Measurements from ENCODE around the gene TCOF1. TPM values are rescaled to one million over a fixed set of nuclear protein-coding genes. Genes with fewer than 3 reads are reported as not detected.

Gene TCOF1
- polyA plus RNA-seq, 3 donors: 8.9 to 14.2 (median 13.6) TPM

DNA sequence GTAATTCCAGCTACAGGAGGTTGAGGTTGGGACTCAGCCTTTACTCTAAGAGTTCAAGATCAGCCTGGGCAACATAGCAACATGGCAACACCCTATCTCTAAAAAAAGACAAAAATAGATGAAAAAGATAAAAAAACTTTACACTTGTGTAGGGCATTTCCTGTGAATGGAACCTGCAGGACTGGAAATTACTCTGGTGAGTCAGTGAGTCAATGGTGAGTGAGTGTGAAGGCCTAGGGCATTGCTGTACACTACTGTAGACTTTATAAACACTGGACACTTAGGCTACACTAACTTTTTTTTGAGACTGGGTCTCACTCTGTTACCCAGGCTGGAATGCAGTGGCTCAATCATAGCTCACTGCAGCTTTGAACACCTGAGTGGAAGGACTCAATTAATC is 35.3 kb upstream of the TCOF1 start:
- H3K27ac ChIP-seq (ENCODE audit: low read depth, low read length): no peak overlapping the region

DNA sequence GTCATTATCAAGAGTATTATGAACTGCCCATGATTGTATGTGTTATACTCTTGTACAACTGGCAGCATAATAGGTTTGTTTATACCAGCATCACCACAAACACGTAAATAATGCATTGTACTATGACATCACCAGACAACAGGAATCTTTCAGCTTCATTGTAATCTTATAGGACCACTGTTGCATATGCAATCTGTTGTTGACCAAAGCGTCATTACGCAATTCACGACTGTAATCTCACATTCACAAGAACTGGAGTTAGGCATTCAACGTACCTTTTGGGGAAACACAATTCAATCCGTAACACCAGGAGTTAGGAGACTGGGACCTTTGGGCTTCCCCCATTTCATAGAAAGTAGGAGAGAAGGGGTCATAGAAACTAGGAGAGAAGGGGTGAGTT is 34.4 kb upstream of the TCOF1 start:
- 74 to 81% (median 77%) methylated on average over 6 of the region's 6 CpGs for whole genome bisulfite sequencing, 3 donors
- no peak overlapping the region for H3K27ac ChIP-seq (ENCODE audit: low read depth, low read length)

GRCh38 chr5:150323819-150324218 is 33.7 kb upstream of the TCOF1 start:
- H3K27ac ChIP-seq (ENCODE audit: low read depth, low read length): no peak overlapping the region
- WGBS, 3 donors: 67 to 87% (median 78%) methylated on average over 8 of the region's 8 CpGs

DNA sequence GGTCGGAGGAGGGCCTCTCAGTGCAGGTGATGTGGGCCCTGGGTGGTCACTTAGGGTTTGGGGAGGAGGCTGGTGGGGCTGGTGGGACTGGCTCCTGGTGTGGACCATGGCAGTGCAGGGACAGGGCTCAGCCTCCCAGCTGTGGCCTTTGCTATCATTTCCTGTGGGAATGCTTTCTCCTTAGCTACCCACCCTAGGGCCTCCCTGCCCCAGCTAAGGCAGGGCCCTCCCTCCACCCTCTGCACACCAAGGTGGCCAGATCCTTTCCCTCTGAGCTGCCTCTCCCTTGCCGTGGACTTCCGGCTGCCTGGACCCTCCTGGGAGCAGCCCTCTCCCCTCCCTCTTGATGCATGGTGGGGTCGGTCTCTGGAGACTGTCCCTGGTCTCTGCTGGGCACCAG is 32.1 kb upstream of the TCOF1 start:
- H3K27ac ChIP-seq (ENCODE audit: low read depth, low read length): no peak overlapping the region
- WGBS, 3 donors: 87 to 95% (median 87%) methylated on average over 4 of the region's 4 CpGs

GRCh38 chr5:150326707-150327106 is 30.8 kb upstream of the TCOF1 start:
- no peak overlapping the region for H3K27ac ChIP-seq (ENCODE audit: low read depth, low read length)
- WGBS, 3 donors: 56 to 64% (median 62%) methylated on average over 2 of the region's 2 CpGs

- 71 to 86% (median 82%) methylated on average over 3 of the region's 3 CpGs for WGBS, 3 donors
- no peak overlapping the region for H3K27ac ChIP-seq (ENCODE audit: low read depth, low read length)
Measured at GRCh38 chr5:150327139-150327538, 30.4 kb upstream of the TCOF1 start.

DNA sequence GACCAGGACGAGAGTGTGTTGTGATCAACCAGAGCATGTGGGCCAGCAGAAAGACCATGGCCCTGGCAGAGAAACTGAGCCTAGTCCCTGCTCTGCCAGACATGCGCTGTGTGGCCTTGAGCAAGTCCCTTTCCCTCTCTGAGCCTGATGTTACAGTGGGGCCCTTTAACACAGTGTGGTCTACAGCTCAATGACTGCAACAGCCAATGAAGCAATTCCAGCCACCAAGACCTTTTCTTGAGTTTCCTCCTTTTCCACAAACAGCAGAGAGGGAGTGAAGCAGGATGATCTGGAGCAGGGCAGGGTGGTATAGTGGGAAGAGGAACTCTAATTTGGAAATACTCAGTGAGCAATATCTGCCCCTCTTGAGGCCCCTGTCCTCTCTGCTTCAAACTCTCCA is 29.0 kb upstream of the TCOF1 start:
- no peak overlapping the region for H3K27ac ChIP-seq (ENCODE audit: low read depth, low read length)
- WGBS, 3 donors: 94 to 97% (median 94%) methylated on average over 2 of the region's 2 CpGs

GRCh38 chr5:150329038-150329437 is 28.5 kb upstream of the TCOF1 start:
- H3K27ac ChIP-seq (ENCODE audit: low read depth, low read length): no peak overlapping the region
- WGBS, 3 donors: 28 to 49% (median 35%) methylated on average over 2 of the region's 2 CpGs

DNA sequence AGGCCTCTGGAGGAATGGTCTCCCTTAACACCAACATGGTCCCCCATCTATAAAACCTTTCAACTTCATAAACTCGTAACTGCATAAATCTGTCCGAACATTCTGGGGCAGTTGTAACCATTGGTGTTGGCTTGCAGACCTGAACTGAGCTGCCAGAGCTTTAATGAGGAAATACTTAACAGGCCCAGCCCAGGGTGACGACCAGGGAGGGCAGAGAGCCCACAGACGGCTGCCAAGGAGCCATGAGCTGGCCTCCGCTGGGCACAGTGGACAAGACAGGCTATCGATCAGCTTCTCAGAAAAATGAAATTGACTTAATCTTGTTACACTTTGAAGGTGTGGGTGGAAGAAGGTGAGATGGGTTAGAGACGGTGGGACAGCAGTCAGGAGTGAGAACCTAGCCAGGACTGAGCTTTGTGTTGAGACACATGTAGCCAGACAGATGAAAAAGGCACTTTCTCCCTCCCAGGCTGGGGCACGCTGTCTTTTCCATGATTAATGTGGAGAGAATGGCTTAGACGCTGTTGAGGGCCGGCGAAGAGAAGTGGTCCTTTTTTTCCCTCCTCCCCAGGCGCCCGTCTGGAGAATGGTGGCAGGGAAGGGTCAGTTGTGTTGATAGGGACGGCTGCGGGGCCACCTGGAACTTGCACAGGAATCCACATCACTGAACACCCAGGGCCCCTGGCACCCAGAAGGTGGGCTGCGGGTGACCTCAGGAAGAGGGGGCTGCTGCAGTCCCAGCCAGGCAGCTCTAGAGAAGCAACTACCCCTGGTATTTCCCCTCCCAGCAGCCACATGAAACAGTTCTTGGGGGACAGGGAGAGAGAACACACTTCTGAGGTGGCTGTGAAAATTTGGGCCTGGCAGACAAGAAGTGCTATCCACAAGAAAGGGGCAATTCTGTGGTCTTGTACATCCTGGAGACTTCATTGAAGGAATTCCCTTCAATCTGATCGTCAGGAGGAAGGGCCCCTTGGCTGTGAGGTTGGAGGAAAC is 27.3 kb upstream of the TCOF1 start:
- 76 to 86% (median 83%) methylated on average over 17 of the region's 17 CpGs for WGBS, 3 donors
- H3K27ac ChIP-seq (ENCODE audit: low read depth, low read length): no peak overlapping the region

- WGBS, 3 donors: 78 to 80% (median 79%) methylated on average over 5 of the region's 5 CpGs
- H3K27ac ChIP-seq (ENCODE audit: low read depth, low read length): no peak overlapping the region
Measured at GRCh38 chr5:150333400-150333799, 24.1 kb upstream of the TCOF1 start.

GRCh38 chr5:150335778-150336177 is 21.7 kb upstream of the TCOF1 start:
- WGBS, 3 donors: 77 to 82% (median 77%) methylated on average over 4 of the region's 4 CpGs
- no peak overlapping the region for H3K27ac ChIP-seq (ENCODE audit: low read depth, low read length)

- WGBS, 3 donors: 94 to 95% (median 94%) methylated on average over 11 of the region's 11 CpGs
- H3K27ac ChIP-seq (ENCODE audit: low read depth, low read length): no peak overlapping the region
Measured at GRCh38 chr5:150338546-150338945, 19.0 kb upstream of the TCOF1 start.

DNA sequence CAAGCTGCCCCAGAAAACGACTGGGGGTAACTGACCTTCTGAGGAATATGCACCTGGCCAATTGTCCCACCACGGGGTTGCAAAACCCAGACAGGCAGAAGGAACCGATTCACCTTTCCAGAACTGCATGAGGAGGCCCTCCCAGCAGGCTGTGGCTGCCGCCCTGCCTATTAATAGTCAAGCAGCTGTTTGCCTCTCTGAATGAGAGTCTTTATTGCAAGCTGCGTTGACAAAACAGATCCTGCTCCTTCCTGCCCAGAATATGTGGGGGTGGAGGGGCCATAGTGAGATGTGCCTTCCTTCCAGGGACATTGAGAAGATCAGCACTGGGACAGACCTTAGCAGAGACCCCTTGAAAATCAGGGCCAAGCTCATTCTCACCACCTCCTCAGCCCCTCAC is 18.3 kb upstream of the TCOF1 start:
- WGBS, 3 donors: 62 to 70% (median 64%) methylated on average over 5 of the region's 5 CpGs
- H3K27ac ChIP-seq (ENCODE audit: low read depth, low read length): no peak overlapping the region

DNA sequence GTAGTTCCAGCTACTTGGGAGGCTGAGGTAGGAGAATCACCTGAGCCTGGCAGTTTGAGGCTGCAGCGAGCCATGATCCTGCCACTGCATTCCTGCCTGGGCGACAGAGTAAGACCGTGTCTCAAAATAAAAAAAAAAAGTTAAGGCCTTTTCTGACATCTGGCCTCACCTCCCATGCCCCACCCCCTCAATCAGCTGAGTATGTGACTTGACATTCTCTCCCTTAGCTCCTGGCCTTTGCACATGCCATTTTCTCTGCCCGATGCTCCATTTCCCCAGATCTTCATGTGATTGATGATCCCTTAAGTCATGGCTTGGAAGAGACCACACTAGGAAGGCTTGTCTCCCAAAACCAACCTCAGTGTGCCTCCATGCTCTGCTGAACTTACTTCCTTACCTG is 17.7 kb upstream of the TCOF1 start:
- 92 to 95% (median 94%) methylated on average over 4 of the region's 4 CpGs for WGBS, 3 donors
- H3K27ac ChIP-seq (ENCODE audit: low read depth, low read length): no peak overlapping the region

- no peak overlapping the region for H3K27ac ChIP-seq (ENCODE audit: low read depth, low read length)
- 76 to 81% (median 78%) methylated on average over 7 of the region's 7 CpGs for WGBS, 3 donors
Measured at GRCh38 chr5:150340614-150341255, 16.8 kb upstream of the TCOF1 start.

GRCh38 chr5:150341331-150341730 is 16.2 kb upstream of the TCOF1 start:
- H3K27ac ChIP-seq (ENCODE audit: low read depth, low read length): no peak overlapping the region
- 78 to 92% (median 84%) methylated on average over 4 of the region's 4 CpGs for WGBS, 3 donors

DNA sequence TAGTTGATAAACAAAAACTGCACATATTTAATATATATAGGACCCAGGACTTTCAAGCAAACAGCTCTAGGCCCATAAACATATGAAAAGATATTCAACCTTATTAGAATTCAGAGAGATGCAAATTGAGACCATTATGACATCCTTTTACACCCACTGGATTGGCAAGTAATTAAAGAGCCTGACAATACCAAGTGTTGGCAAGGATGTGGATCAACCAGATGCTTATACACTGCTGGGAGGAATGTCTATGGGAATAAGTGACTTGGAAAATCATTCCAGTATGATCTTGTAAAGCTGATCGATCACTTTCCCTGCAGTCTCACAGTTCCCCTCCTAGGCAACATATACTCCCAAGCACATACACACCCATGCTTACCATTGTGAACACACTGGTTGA is 15.5 kb upstream of the TCOF1 start:
- WGBS, 3 donors: 88 to 100% (median 95%) methylated on average over 1 of the region's 1 CpG
- H3K27ac ChIP-seq (ENCODE audit: low read depth, low read length): no peak overlapping the region

GRCh38 chr5:150342583-150342982 is 14.9 kb upstream of the TCOF1 start:
- WGBS, 3 donors: 89 to 99% (median 91%) methylated on average over 5 of the region's 5 CpGs

GRCh38 chr5:150343994-150344631 is 13.4 kb upstream of the TCOF1 start:
- no peak overlapping the region for H3K27ac ChIP-seq (ENCODE audit: low read depth, low read length)
- WGBS, 3 donors: 57 to 89% (median 86%) methylated on average over 7 of the region's 7 CpGs

More at GRCh38 chr5:150342583-150342982, 14.9 kb upstream of the TCOF1 start:
- no peak overlapping the region for H3K27ac ChIP-seq (ENCODE audit: low read depth, low read length)

Data from adipose tissue (tissue), 3 donors.